Prostate gland (tissue), 2 donors: ENCODE measurements around the gene MYBPC3. TPM values are rescaled to one million over a fixed set of nuclear protein-coding genes. Genes with fewer than 3 reads are reported as not detected.

Experiments used
- DNase-seq: peaks from one replicate; pipeline ENCODE4 v3.0.0-alpha.2; 2019; ENCODE audit warnings: low spot score
- H3K27ac ChIP-seq, 2 donors: fragments of 200-600 bp; sonication (generic); 2 replicates each; pipeline ENCODE4 v1.5.1; 2017 to 2019
- H3K27me3 ChIP-seq: fragments of 200-600 bp; sonication (generic); replicated peaks from 2 replicates; pipeline ENCODE4 v1.5.1; 2019; ENCODE audit not compliant: insufficient read depth
- H3K36me3 ChIP-seq, 2 donors: fragments of 200-600 bp; sonication (generic); 1 replicate in 1 of 2; 2 replicates in 1 of 2; pipeline versions ENCODE4 v1.5.1 to v1.8.1; 2017 to 2019
- H3K4me1 ChIP-seq: fragments of 200-600 bp; sonication (generic); replicated peaks from 2 replicates; pipeline ENCODE4 v1.5.1; 2019
- H3K4me3 ChIP-seq, 2 donors: fragments of 200-600 bp; sonication (generic); 2 replicates each; pipeline ENCODE4 v1.5.1; 2017 to 2019
- H3K9me3 ChIP-seq: fragments of 200-600 bp; sonication (generic); 2 replicates; pipeline ENCODE4 v1.5.1; 2017
- POLR2A ChIP-seq: fragments of 450-650 bp; IDR thresholded peaks from one replicate; pipeline ENCODE4 v1.6.1; 2016; ENCODE audit warnings: antibody characterized with exemption, mild to moderate bottlenecking
- POLR2AphosphoS5 ChIP-seq: sonication (generic); formaldehyde crosslinking; IDR thresholded peaks from one replicate; pipeline ENCODE4 v1.6.1; 2017; ENCODE audit warnings: antibody characterized with exemption
- WGBS: methylation state at CpG from one replicate; pipeline ENCODE4 v1.1.5; 2018; 5-methylcytosine and 5-hydroxymethylcytosine counted together
- intact Hi-C: fragments of 100-400 bp; cut with DNase I; formaldehyde crosslinking; loops from one replicate; pipeline ENCODE4 v1.14.2; 2022
- total RNA-seq, 2 donors: library from RNA; depleted of rRNA; stranded (reverse); fragments of >200 nt; gene quantifications; one replicate each; pipeline ENCODE4 v1.1.0, GENCODE V29; 2016
- TF ChIP-seq, protein P1 (sequence below), 4 experiments: fragments of 200-600 bp in 2 of 4; fragments of 450-650 bp in 2 of 4; sonication (generic) in 2 of 4; IDR thresholded peaks; 1 replicate in 3 of 4; 2 replicates in 1 of 4; pipeline ENCODE4 v1.5.1; 2016 to 2019; ENCODE audit warnings: antibody characterized with exemption in 4 of 4, mild to moderate bottlenecking in 2 of 4, moderate library complexity in 2 of 4

MYBPC3 gene
- total RNA-seq, 2 donors from 2014 or later, result 0.91 TPM; not detected in 1

DNA sequence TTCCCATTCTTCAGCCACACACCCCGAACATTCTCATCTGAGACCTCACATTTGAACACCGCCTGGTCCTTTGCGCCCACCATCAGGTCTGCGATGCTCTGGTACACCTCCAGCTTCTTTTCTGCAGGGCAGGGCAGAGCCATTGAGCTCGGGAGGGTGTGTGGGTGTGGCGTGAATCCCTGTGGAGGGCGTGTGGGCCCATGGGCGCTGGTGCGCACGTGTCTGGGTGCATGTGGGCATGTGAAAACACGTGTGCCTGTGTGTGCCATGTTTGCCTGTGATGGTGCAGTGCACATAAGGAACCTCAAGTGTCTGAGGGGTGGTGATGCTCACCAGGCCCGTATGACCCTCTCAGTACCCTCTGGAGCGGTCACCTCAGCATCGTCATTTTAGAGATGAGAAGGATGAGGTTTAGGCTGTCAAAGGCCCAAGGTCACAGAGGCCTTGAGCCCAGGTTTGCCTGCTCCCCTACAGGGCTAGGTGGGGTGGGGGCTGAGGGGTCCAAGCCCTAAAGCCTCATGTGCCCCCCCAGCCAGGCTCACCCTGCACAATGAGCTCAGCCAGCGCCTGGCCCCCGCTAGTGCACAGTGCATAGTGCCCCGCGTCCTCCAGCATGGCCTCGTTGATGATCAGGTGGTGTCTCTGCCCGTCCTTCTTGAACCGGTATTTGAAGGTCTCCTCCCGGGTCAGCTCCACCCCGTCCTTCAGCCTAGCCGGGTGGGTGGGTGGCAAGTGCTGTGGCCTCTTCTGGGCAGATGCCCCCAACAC is 10.3 kb downstream of the MYBPC3 start:
- no peaks in the 10 kb centered on the region for H3K9me3 ChIP-seq
- DNase-seq, result no peak
- H3K36me3 ChIP-seq, result no peaks in the 10 kb centered on the region
- no peak overlapping the region for H3K4me3 ChIP-seq
- 88% methylated on average over 24 of the region's 24 CpGs for WGBS
- no peaks in the 10 kb centered on the region for H3K27me3 ChIP-seq
- intact Hi-C loops, result no loop called here
- TF ChIP-seq POLR2A (no peak), POLR2AphosphoS5 (no peak)
- TF ChIP-seq, protein P1, sequence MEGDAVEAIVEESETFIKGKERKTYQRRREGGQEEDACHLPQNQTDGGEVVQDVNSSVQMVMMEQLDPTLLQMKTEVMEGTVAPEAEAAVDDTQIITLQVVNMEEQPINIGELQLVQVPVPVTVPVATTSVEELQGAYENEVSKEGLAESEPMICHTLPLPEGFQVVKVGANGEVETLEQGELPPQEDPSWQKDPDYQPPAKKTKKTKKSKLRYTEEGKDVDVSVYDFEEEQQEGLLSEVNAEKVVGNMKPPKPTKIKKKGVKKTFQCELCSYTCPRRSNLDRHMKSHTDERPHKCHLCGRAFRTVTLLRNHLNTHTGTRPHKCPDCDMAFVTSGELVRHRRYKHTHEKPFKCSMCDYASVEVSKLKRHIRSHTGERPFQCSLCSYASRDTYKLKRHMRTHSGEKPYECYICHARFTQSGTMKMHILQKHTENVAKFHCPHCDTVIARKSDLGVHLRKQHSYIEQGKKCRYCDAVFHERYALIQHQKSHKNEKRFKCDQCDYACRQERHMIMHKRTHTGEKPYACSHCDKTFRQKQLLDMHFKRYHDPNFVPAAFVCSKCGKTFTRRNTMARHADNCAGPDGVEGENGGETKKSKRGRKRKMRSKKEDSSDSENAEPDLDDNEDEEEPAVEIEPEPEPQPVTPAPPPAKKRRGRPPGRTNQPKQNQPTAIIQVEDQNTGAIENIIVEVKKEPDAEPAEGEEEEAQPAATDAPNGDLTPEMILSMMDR (IDR thresholded peaks at IDR 0.05), result no peak
- no peaks in the 10 kb centered on the region for H3K4me1 ChIP-seq
- no peak overlapping the region for H3K27ac ChIP-seq

DNA sequence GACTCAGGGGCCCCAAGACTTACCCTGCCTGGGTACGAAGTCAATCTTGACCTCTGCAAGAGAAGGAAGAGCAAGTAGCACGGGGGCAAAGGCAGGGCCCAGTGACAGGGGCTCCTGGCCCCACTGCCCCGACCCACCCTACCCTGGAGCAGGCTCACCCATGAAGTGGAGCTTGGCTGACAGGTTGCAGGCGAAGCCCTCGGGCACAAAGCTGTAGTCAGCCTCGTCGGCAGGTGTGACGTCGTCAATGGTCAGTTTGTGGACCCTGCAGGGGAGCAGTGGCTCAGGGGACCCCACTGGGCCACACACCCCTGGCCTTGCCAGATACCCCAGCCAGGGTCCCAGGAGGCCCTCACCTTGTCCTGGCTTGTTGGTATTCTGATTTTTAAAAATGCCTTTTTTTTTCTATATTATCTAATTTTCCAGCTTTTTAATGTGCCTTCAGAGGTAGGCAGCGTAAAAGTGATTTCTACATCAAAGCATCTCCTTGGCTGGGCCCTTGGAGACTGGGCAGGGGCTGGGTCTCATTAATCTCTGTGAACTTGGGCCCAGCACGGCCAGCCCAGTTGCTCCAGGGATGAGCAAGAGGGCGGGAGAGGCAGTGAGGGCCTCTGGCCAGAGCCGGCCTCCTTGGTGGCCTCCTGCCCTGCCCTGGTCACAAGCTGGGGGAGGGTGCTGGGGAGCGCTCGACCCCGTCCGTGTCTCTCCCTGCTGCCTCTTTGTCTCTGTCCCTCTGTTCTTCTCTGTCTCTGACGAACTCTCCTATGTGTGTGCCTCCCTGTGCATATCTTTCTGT is 11.3 kb downstream of the MYBPC3 start:
- 73% methylated on average over 18 of the region's 18 CpGs for WGBS
- no peak overlapping the region for H3K4me3 ChIP-seq
- no peaks in the 10 kb centered on the region for H3K4me1 ChIP-seq
- H3K27me3 ChIP-seq, result no peaks in the 10 kb centered on the region
- H3K9me3 ChIP-seq, result no peaks in the 10 kb centered on the region
- no peak for TF ChIP-seq POLR2A
- no peak for TF ChIP-seq POLR2AphosphoS5
- TF ChIP-seq, protein P1 (IDR thresholded peaks at IDR 0.05), result no peak
- no peak overlapping the region for H3K27ac ChIP-seq
- intact Hi-C loops, result no loop called here
- no peaks in the 10 kb centered on the region for H3K36me3 ChIP-seq
- DNase-seq, result no peak

DNA sequence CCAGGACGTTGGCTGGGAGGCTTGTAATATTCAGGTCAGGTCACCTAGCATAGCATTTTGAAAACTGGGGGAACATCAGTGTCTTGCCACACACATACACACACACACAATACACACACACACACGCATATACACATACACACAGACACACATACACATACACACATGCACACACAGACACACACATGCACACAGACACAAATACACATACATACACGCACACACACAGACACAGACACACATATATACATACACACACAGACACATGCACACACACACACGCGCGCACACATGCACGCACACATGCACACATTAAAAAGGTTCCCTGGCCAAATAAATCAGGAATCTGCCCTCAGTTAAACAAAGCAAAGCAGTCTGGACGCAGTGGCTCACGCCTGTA is 12.5 kb downstream of the MYBPC3 start:
- Histone ChIP-seq H3K4me1 (no peaks in the 10 kb centered on the region), H3K9me3 (no peaks in the 10 kb centered on the region), H3K4me3 (no peak overlapping the region), H3K36me3 (no peaks in the 10 kb centered on the region), H3K27me3 (no peaks in the 10 kb centered on the region), H3K27ac (no peak overlapping the region)
- TF ChIP-seq, protein P1 (IDR thresholded peaks at IDR 0.05), result no peak
- TF ChIP-seq POLR2AphosphoS5 (no peak), POLR2A (no peak)
- WGBS, result 89% methylated on average over 9 of the region's 9 CpGs
- DNase-seq, result no peak
- intact Hi-C loops, result no loop called here

DNA sequence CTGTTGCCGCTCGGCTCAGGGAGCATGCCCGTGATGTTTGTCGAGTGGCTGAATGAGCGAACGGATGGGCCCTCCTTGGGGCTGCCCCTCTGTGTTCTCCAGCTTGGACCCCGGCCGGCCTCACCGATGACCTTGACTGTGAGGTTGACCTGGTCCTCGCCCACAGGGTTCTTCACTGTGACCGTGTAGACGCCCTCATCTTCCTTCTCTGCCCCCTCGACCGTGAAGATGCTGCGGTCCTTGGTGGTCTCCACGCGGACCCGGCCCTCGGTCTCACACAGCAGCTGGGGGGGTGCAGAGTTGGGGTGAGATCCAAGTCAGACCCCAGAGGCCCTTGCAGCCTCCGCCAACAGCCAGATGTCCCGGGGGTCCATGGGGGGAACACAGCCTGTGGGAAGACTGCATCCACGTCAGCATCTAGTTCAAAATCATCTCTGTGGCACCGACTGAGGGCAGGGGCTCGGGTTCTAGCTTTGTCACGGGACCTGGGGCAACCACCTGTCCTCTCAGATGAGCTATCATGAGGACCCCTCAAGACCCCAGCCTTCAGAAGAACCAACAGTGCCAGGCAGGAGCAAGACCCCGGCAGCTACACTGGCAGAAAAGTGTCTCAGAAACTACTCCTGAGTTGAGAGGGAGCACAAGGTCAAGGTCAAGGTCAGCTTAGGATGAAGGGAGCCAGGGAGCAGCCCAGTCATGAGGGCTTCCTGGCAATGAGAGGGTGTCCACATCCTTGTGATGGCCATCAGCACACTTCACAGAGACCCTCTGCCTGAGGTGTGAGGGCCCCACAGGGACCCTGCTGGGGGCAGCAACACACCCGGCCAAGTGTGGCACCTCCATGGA is 13.9 kb downstream of the MYBPC3 start:
- intact Hi-C loops, result no loop called here
- no peak overlapping the region for H3K27ac ChIP-seq
- TF ChIP-seq, protein P1 (IDR thresholded peaks at IDR 0.05), result no peak
- TF ChIP-seq POLR2A (no peak), POLR2AphosphoS5 (no peak)
- H3K4me3 ChIP-seq, result no peak overlapping the region
- H3K4me1 ChIP-seq, result no peaks in the 10 kb centered on the region
- no peaks in the 10 kb centered on the region for H3K27me3 ChIP-seq
- no peaks in the 10 kb centered on the region for H3K36me3 ChIP-seq
- WGBS, result 98% methylated on average over 9 of the region's 27 CpGs
- no peaks in the 10 kb centered on the region for H3K9me3 ChIP-seq
- no peak for DNase-seq
